HS-5 (cell line): Measurements from ENCODE around the gene AHDC1.
"Not testable (repeated sequence)": the region's sequence is repeated elsewhere in the genome, so short reads cannot be mapped to it uniquely, and the experiment has no call there.

ENCODE experiments used
- DNase-seq: peaks from one replicate; pipeline ENCODE4 v3.0.0-alpha.2; 2012; ENCODE audit warnings: low read depth

The AHDC1 gene

DNA sequence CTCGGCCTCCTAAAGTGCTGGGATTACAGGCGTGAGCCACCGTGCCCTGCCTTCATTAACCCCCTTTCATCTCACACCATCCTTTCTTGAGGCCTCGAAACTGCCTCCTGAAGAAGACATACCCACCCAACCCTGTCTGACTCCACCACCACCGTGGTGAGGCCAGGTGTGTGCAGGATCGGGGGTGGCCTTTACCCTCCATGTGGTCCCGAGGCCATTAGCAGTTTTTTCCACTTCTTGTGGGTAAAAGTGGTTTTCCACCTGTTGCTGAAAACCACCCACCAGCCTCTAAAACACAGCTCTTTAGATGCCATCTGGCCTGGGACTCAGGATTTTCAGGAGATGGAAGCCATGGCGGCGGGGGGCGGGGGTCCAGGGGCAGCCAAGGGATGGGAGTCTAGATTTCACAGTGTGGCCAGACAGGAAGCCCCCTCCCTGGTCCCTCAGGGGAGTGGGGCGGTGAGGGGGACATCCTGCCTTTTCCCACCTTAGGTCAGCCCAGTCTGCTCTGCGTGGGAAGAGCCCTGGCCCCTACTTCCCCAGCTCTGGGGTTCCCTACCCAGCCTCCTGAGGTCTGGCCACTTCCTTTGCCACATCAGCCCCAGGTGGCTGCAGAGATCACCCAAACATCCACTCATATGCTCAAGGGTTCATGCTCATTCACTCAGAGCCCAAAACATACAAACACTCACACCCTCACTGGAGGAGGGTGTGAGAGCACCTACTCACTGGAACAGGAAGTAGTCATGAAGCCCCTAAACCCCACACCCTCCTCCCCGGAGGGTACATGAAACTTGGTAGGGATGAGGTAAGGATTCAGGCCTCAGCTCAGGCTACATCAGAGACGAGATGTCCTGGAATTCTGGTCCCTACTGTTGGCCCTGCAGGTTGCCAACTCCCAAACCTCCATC lies 28.7 kb upstream of the AHDC1 start:
- no peak for DNase-seq

GRCh38 chr1:27630859-27631491 lies 27.0 kb upstream of the AHDC1 start:
- DNase-seq, result no peak

DNA sequence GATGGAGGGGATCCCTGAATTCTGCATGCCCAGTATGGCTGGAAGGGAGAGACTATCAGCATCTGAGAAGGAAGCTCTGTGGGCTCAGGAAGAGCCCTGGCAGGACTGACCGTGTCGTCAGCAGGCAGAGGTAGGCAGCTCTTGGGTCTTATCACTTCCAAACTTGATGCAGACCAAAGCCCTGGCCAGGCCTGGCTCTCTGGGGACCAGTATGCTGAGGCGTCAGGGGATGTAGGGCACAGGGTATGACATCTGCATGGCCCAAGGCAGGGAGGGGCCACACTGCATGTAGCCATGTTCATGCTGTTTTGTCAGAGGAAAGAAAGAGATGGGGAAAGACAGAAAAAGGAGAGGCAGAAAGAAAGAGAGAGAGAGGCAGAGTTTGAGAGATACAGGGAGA lies 24.8 kb upstream of the AHDC1 start:
- no peak for DNase-seq

DNA sequence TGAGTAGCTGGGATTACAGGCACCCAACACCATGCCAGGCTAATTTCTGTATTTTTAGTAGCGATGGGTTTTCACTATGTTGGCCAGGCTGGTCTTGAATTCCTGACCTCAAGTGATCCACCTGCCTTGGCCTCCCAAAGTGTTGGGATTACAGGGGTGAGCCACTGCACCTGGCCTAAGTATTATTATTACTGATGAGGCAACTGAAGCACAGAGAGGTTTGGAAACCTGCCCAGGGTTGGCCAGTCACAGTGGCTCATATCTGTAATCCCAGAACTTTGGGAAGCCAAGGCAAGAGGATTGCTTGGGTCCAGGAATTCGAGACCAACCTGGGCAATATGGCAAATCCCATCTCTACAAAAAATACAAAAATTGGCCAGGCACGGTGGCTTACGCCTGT lies 23.8 kb upstream of the AHDC1 start:
- DNase-seq, result not testable (repeated sequence)

DNA sequence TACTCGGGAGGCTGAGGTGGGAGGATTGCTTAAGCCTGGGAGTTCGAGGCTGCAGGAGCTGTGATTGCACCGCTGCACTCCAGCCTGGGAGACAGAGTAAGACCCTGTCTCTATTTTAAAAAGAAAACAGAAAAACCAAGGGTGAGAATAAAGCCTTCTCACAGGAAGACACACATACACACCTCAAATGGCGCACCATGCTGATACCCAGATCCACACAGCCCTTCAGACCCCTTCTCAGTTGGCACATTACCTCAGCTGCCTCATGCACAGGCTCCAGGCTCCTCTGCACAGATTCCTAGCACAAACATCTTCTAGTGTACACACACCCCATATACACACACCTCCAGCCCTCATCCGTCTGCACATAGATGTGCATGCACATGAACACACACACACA lies 23.1 kb upstream of the AHDC1 start:
- DNase-seq, result no peak

GRCh38 chr1:27626031-27626935 lies 22.3 kb upstream of the AHDC1 start:
- no peak for DNase-seq

DNA sequence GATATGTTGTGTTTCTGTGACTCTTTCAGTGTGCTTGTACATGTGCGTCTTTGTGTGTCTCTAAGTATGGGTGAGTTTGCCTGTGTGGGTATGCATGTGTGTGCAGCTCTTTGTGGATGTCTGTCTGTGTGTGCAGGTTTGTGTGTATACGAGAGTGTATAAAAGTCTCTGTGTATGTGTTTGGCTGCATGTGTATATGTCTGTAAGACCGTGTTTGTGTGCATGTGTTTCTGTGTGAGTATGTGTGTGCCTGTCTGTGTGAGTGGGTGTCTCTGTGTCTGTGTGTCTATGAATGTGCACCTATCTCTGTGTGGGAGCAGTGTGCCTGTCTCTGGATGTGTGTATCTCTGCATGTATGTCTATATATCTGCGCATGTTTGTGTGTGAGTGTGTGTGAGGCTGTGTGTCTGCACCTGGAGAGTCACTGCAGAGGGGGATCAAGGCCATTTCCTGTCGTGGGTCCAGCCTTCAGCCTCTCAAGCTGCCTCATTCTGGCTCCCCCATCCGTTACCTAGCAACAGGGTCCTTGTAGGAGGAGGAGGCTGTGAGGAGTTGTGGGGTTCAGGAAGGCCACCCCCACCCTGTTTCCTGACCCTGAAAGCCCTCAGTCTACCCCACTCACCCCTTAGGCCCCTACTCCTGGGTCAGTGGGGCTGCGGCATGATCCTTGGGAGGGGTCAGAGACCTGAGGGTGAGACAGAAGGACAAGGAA lies 20.7 kb upstream of the AHDC1 start:
- no peak for DNase-seq

DNA sequence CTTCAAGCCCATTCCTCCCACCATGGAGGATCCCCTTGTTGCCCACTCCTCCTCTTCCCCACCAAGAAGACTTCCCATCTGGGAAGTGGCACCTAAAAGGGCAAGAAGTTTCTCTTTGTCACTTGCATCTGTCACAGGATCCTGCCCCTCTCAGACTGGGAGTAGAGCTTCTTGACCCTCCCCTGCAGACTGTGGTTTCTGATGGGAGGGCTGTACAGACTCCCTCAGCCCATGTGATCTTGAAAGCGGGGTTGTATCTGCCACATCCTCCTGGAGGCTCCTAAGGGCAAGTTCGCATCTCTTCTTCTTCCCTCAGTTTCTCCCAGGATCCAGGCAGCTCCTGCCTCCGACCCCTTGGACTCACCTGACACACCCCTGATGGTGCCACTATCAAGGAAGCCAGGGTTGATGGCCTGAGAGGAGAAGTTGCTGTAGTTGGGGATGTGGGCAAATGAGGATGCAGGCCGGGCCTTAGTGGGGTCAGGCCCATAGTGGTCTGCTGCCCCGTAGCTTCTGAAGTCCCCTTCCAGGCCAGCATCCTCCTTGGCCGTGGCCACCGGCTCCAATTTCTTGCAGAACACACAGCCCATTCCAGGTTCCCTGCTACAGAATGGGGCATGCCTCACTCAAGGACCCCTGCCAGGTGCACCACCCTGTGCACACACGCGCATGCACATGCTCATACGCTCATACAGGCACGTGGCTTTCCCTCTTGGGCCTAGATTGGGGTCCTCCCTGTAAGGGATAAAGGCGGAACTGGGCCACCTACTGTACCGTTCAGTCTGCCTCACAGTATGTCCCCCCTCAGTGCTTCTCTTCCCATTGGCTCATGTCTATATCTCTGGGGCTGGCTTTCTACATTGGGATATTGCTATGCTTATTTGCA lies 19.6 kb upstream of the AHDC1 start:
- DNase-seq, result no peak

GRCh38 chr1:27622828-27623227 lies 18.9 kb upstream of the AHDC1 start:
- DNase-seq, result no peak

- no peak for DNase-seq
These were observed 17.3 kb upstream of the AHDC1 start for GRCh38 chr1:27621051-27621920.

DNA sequence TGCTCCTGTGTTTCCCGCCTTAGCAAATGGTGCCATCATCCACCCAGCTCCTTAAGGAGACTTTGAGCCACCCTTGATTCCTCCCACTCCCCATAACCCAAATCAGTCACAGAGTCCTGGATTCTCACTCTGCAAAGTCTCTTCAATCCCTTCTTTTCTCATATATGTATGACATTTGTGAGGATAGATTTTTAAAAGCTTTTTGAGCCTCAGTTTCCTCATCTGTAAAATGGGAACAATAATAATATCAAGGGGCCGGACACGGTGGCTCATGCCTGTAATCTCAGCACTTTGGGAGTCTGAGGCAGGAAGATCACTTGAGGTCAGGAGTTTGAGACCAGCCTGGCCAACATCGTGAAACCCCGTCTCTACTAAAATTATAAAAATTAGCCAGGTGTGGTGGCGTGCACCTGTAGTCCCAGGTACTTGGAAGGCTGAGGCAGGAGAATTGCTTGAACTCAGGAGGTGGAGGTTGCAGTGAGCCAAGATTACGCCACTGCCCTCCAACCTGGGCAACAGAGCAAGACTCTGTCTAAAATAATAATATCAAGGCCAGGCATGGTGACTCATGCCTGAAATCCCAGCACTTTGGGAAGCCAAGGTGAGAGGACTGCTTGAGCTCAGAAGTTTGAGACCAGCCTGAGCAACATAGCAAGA lies 16.0 kb upstream of the AHDC1 start:
- DNase-seq, result not testable (repeated sequence)

- DNase-seq, result no peak
These were observed 14.6 kb upstream of the AHDC1 start for GRCh38 chr1:27618341-27619082.

DNA sequence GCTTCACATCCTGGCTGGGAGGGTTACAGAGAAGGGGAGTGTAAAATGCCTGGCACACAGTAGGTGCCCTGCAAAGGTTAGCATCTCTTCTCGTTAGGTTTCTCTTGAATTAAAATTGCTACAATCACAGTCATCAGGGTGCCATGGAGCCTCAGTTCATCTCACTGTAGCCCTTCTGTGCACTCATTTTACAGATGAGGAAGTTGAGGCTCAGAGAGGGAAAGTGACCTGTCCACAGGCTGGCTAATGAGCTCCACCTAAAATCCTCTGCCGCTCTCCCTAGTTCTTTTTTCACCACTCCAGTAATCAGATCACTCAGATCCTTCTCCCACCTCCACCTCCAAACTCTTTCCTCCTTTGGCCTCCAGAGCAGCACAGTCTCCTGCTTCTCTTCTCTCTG lies 13.5 kb upstream of the AHDC1 start:
- no peak for DNase-seq

- DNase-seq, result no peak
These were observed 12.5 kb upstream of the AHDC1 start for GRCh38 chr1:27616441-27616840.

GRCh38 chr1:27615346-27616192 lies 11.6 kb upstream of the AHDC1 start:
- DNase-seq, result no peak

GRCh38 chr1:27614625-27615344 lies 10.8 kb upstream of the AHDC1 start:
- no peak for DNase-seq

DNA sequence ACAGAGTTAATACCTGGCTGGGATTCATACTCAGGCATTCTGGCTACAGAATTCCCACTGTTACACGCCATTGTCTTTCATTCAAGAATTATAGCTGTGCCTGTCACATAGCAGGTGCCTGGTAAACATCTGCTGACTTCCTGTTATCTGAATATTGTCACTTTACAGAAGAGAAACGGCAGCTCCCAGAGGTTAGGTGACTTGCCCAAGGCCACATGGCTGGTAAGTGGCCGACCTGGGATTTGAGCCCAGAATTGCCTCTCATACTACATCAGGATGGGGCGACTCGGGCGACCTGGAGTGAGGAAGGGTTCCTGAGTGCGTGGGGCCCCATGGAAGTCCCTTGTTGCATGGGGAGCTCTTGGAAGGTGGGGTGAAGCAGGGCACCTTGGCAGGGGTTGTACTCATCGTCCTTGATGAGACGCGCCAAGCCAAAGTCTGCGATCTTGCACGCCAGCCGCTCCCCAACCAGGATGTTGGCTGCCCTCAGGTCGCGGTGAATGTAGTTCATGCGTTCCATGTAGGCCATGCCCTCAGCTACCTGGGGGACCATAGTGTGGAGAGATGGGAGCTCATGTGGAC lies 10.2 kb upstream of the AHDC1 start:
- no peak for DNase-seq
